ENCODE measurements around the gene BEST4. TPM values are rescaled to one million over a fixed set of nuclear protein-coding genes. Genes with fewer than 3 reads are reported as not detected.
A peak's percentile ranks its signal among the peaks of the same experiment; 100 is the strongest.
"Not testable (repeated sequence)": the region's sequence is repeated elsewhere in the genome, so short reads cannot be mapped to it uniquely, and the experiment has no call there.

Gene BEST4
- total and polyA plus RNA-seq, 7 donors: 0.08 TPM; not detected in 6

DNA sequence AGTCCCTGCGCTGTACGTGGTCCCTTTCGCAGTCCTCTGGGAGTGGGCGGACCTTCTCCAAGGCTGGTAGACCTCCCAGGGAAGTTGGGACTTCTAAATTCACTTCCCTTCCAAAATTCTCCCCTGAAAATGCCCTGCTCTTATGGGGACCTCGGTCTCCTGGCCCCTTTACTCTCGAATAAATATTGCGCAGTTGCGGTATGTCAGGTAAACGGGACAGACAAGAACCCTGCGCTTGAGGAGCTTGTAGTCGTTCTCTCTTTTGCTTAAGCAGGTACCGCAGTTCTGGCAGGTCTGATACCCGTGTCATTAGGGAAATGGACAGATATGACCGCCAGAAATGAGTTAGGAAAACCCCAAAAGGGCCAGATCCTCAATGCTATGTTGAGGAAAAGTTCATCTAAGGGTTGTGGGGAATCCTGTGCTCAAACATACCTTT is 47.8 kb downstream of the BEST4 start:
- Histone ChIP-seq H3K4me3 (peak overlapping the region; percentile 76), H3K27me3 (ENCODE audit: insufficient read depth in 3 of 3, low read length in 2 of 3) (no peaks in the 10 kb centered on the region), H3K36me3 (ENCODE audit: insufficient read depth in 1 of 2, low read depth in 1 of 2) (no peaks in the 10 kb centered on the region), H3K27ac (no peak overlapping the region), H3K4me1 (peaks cover 7% of the 10 kb centered on the region), H3K9me3 (no peaks in the 10 kb centered on the region)
- ATAC-seq (peak in 1 of 4 donors; percentile 7), DNase-seq (no peak)
- WGBS, 3 donors: 3 to 4% (median 3%) methylated on average over 14 of the region's 14 CpGs
- no peak for TF ChIP-seq CTCF (IDR thresholded peaks at IDR 0.05)
- intact Hi-C loops (cut with DNase I): no loop called here

GRCh38 chr1:44739307-44740178 is 48.4 kb downstream of the BEST4 start, which contains the start of gene KIF2C:
TSS of gene KIF2C (plus strand) at chr1:44739837. CDS start at chr1:44739933, 96 bp downstream.
- intact Hi-C loops (cut with DNase I): no loop called here
- 0 to 1% (median 0%) methylated on average over 57 of the region's 57 CpGs for WGBS, 3 donors
- TF ChIP-seq CTCF (IDR thresholded peaks at IDR 0.05): no peak

DNA sequence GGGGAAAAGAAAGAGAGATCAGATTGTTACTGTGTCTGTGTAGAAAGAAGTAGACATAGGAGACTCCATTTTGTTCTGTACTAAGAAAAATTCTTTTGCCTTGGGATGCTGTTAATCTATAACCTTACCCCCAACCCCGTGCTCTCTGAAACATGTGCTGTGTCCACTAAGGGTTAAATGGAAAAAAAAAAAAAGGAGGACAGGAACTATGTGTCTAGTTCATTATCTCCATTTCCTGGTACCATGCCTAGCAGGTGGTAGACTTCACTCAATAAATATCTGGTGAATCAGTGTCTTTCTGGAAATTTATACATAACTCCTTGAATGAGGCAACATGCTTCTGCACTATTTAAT is 49.0 kb downstream of the BEST4 start:
- H3K4me1 ChIP-seq; H3K27me3 ChIP-seq (ENCODE audit: insufficient read depth in 3 of 3, low read length in 2 of 3); intact Hi-C loops (cut with DNase I); H3K36me3 ChIP-seq (ENCODE audit: insufficient read depth in 1 of 2, low read depth in 1 of 2); DNase-seq; ATAC-seq; H3K9me3 ChIP-seq: not testable (repeated sequence)
- Histone ChIP-seq H3K27ac (peak overlapping the region; percentile 89), H3K4me3 (peak overlapping the region; percentile 76)
- 70 to 83% (median 82%) methylated on average over 1 of the region's 1 CpG for WGBS, 3 donors

More at GRCh38 chr1:44739307-44740178, 48.4 kb downstream of the BEST4 start, which contains the start of gene KIF2C:
- Histone ChIP-seq H3K27me3 (ENCODE audit: insufficient read depth in 3 of 3, low read length in 2 of 3) (no peaks in the 10 kb centered on the region), H3K4me3 (peak within 1 kb of the TSS; percentile 76), H3K9me3 (no peaks in the 10 kb centered on the region), H3K36me3 (ENCODE audit: insufficient read depth in 1 of 2, low read depth in 1 of 2) (no peaks in the 10 kb centered on the region), H3K4me1 (peaks cover 7% of the 10 kb centered on the region), H3K27ac (peak within 1 kb of the TSS; percentile 89)
- DNase-seq (peak; percentile 97 to 98), ATAC-seq (peak; percentile 100)

- intact Hi-C loops (cut with DNase I): no loop called here
- no peak overlapping the region for H3K4me3 ChIP-seq
Observed at GRCh38 chr1:44735992-44736391, 52.0 kb downstream of the BEST4 start.

More at GRCh38 chr1:44735992-44736391, 52.0 kb downstream of the BEST4 start:
- Histone ChIP-seq H3K4me1 (peaks cover 17% of the 10 kb centered on the region), H3K36me3 (ENCODE audit: insufficient read depth in 1 of 2, low read depth in 1 of 2) (no peaks in the 10 kb centered on the region), H3K27me3 (ENCODE audit: insufficient read depth in 3 of 3, low read length in 2 of 3) (no peaks in the 10 kb centered on the region), H3K9me3 (no peaks in the 10 kb centered on the region), H3K27ac (no peak overlapping the region)
- no peak for DNase-seq
- no peak for ATAC-seq
- WGBS, 3 donors: 96 to 97% (median 96%) methylated on average over 1 of the region's 1 CpG
- TF ChIP-seq CTCF (IDR thresholded peaks at IDR 0.05): no peak

Data from psoas muscle (tissue), 8 donors.